ENCODE results near the gene SS18L1.
"Not testable (repeated sequence)": the region's sequence is repeated elsewhere in the genome, so short reads cannot be mapped to it uniquely, and the experiment has no call there.

Gene SS18L1, protein sequence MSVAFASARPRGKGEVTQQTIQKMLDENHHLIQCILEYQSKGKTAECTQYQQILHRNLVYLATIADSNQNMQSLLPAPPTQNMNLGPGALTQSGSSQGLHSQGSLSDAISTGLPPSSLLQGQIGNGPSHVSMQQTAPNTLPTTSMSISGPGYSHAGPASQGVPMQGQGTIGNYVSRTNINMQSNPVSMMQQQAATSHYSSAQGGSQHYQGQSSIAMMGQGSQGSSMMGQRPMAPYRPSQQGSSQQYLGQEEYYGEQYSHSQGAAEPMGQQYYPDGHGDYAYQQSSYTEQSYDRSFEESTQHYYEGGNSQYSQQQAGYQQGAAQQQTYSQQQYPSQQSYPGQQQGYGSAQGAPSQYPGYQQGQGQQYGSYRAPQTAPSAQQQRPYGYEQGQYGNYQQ

GRCh38 chr20:62143081-62143956 is at the start of gene SS18L1, which contains the start of gene PSMA7:
Gene SS18L1, plus strand, starts transcription at chr20:62143769. Its CDS starts 52 bp downstream, at chr20:62143821.
Gene PSMA7, minus strand, starts transcription at chr20:62143394. Its CDS starts 91 bp downstream, at chr20:62143303.
- FAIRE-seq: no peak

DNA sequence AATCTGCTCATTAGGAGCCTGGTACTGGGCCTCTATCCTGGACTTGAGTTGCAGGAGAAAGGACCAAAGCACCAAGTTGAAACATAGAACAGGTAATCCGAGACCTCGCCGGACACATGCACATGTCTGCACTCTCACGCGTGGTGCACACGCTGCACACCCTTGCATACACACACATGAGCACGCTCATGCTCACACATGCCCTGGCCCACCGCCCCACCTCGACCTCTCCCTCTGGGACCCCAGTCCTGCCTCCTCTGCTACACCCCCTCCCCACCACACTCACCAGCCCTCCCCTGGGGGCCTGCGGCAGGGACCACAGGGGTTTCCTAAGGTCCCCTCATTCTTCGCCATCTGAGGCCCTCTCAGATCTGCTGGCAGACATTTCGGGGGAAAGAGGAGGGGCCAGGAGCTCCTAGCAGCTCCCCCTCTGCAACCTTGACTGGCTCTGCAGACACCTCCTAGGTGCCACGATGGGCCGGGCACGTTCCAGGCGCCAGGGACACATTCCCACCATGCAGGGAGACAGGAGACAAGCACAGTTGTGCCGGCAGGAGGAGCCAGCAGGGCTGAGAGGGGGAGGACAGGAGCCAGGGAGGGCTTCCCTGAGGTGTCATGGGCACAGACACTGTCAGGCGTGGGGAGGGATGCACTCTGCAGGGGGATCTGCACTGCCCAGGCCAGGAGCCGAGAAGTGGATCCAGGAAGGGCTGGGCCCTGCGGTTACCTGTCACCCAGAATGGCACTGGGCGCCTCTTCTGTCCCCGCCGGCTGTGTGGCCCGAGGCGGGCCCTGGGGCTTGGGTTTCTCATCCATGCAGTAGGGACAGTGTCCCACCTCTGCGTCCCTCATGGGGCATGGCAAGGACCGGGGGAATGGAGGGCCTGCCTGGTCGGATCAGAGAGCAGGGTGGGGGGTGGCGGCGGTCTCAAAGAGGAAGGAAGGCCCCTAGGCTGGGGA is 46.9 kb upstream of the SS18L1 start:
- no peak for FAIRE-seq

- FAIRE-seq: no peak
These were observed 45.6 kb upstream of the SS18L1 start for GRCh38 chr20:62097881-62098407.

DNA sequence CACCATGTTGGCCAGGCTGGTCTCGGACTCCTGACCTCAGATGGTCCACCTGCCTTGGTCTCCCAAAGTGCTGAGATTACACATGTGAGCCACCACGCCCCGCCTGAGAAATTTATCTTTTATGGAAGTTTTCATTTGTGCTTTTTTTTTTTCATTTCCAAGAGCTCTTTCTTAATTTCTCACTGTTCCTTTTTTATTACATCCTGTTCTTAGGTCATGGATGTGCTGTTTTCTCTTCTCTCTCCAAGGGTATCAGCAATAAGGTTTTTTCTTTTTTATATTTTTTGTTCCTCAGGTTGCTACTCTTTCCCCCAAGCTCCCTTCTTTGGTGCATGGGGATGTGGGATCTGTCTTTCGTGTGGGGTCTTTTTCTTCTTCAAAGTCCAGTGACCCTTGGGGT is 42.5 kb upstream of the SS18L1 start:
- no peak for FAIRE-seq

DNA sequence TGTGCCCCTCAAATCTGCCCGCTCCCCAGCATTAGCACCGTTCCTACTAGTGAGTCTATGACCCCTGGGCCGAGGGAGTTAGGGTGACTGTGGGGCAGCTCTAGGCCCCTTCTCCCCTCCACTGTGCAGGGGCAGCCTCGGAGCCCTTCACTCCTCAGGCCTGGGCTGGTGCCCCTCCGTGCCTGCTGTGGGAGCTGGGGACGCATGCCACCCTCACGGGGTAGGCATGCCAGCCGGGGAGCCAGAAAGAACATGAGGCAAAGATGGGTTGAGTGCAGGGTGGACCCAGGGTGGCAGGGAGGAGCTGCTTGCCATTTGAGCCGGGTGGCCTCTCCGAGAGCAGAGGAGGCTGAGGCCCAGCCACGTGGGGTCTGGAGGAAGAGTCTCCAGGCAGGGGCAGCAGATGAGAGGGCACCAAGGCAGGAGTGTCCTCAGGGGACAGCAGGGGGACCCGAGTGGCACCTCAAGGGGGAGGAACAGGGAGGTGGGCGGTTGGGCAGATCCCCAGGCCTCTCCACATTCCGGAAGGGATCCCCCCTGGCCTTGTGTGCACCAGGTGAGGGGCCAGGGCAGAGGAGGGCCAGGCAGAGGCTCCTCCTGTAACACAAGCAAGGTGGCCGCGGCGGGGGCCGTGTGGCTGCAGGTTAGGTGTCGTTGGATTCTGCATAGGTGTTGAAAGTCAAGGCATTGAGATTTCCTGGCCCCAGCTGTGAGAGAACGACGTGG is 39.9 kb upstream of the SS18L1 start:
- no peak for FAIRE-seq

- FAIRE-seq: no peak
These were observed 39.3 kb upstream of the SS18L1 start for GRCh38 chr20:62104234-62104789.

DNA sequence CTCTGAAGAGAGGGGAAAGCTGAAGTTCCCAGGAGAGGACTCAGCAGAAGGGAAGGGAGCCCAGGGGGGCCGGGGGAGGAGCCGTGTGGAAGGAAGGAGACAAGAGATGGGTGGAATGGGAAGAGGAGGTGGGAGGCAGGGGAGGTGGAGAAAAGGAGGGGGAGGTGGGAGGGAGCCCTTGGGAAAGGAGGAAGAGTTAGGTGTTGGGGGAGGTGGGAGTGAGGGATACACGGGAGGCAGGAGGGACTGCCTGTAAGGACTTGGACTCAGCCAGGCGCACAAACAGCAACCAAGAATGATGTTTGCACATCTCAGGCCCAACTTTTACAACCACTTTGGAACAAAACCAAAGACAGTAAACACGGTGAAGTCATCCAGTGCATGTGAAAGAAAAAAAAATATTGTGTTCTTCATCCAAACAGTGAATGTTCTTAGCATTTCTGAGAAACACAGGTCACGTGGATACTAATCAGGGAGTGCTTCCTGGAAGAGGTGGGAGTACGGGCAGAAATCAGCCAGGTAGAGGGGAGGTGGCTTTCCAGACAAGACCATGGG is 38.7 kb upstream of the SS18L1 start:
- no peak for FAIRE-seq

GRCh38 chr20:62105592-62105991 is 38.0 kb upstream of the SS18L1 start:
- FAIRE-seq: no peak

- FAIRE-seq: no peak
These were observed 32.4 kb upstream of the SS18L1 start for GRCh38 chr20:62111148-62111547.

GRCh38 chr20:62112368-62112767 is 31.2 kb upstream of the SS18L1 start:
- no peak for FAIRE-seq

DNA sequence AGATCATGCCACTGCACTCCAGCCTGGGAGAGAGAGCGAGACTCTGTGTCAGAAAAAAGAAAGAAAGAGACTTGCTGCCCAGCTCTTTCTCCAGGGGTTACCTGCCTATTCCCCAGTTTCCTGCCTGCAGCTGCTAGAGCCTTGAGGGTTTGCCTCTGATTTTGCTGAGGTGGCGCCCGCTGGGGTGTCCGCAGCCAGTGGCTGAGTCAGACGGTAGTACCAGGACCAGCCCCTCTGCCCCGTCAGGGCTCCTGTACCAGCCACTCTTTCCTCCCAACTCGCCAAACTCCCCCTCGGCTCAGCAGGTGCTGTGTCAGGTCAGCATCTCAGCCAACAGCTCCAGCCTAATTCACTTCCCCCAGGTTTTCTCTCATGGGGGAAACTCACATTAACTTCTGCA is 28.7 kb upstream of the SS18L1 start:
- FAIRE-seq: no peak

DNA sequence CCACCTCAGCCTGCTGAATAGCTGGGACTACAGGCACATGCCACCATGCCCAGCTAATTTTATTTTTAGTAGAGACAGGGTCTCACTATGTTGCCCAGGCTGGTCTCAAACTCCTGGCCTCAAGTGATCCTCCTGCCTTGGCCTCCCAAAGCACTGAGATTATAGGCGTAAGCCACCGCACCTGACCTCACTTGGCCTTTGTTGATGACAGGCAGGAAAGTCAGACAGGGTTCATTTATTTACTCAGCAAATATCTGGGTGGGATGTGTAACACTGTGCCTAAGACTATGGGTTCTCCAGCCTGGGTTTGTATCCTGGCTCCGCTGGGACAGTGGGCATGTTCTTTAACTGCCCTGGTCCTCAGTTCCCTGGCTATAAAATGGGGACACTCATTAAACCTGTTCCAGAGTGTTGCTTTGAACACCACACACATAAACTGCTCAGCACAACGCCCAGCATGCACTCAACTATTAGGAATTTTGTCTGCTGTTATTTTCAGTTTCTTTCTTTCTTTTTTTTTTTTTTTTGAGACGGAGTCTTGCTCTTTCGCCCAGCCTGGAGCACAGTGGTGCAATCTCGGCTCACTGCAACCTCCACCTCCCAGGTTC is 27.7 kb upstream of the SS18L1 start:
- not testable (repeated sequence) for FAIRE-seq

DNA sequence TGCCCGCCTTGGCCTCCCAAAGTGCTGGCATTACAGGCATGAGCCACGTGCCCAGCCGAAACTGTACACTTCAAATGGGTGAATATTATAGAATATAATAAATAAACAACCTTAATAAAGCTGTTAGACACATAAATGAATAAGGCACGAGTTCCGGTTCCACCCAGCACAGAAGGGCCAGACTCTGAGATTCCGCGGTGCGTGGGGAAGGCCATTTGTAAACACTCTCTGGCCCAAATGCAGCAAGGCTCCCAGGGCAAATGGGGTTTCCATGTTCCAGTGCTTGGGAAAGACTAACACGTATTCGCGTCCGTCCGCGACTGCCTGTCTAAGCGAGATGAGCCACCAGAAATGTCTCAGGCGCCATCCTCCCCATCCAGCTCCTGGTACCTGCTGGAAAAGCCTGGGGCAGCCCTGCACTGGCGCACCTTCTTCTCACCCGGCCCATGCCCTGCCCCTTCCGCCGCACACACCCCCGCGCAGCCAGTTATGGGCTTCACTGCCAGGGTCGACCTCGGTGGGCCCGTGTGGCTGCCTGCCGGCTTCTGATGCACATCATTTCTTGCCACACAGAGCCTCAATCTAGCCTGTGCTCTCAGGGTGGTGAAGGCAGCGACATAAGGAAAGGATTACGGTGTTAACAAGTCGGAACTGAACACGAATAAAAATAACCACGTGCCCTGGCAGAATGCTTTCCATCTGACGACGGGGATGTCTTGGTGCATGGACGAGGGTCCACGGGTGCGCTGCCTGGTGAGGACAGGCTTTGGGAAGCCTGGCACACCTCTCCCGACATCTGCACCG is 26.8 kb upstream of the SS18L1 start:
- FAIRE-seq: no peak

DNA sequence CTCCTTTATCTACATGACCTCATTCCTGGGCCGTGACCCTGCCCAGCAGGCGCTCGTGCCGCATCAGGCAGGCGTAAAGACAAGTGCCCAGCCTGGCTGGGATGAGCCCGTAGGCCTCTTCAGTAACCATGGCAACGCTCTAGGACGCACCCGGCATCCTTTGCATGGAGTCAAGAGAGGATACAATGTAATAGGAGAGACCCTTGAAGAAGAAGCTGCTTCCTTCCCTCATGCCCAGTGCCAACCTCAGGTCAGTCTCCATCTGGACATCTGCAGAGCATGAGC is 26.3 kb upstream of the SS18L1 start:
- FAIRE-seq: no peak

GRCh38 chr20:62117658-62118057 is 25.9 kb upstream of the SS18L1 start:
- FAIRE-seq: no peak

GRCh38 chr20:62118113-62119043 is 25.2 kb upstream of the SS18L1 start:
- no peak for FAIRE-seq

DNA sequence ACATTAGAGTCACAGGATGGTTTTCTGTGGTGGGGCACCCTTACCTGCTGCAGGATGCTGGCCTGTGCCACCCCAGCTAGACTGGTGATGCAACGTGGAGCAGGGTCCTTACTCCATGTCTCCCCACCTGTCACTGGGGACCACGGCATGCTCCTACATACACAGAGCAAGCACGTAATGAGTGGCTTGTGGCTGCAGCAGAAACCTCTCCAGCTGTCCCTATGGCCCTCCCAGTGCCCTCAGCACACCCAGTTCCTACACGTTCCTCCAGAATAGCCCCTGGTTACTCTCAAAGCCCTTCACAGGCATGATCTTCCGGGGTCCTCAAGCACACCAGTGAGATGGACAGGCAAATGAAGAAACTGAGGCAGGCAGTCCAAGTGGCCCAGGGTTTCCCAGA is 24.5 kb upstream of the SS18L1 start:
- no peak for FAIRE-seq

DNA sequence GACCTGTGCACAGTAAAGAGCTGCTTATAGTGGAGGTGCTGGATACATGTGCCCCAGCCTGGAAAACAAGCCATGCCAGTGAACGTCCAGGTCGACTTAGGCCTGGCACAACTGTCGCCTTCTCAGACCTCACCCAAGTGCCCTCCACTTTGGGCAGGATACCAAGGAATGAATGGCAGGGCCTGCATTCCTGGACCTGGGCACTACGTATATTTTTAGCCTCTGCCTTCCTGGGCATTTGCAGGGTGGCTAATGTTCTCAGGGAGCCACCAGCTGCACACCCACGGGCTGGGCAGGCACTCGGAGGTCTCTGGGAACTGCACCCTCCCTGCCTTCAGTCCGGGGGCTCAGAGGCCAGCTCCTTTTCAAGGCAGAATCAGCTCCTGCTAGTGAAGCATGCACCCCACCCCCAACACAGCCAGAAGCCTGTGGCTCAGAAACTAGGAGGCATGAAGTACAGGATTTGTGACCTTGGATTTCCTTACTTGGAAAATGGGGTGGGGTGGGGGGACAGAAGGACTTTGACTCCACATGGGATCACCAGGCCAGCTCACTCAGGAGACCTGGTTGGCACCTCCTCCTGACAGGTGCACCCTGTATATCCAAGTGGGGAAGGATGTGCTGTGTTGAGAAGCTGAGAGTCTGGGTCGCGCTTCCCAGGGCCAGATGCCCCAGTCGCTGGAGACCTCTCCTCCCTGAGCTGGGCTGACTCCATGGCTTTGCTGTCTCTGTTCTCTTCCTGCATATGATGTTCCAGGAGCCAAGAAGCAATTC is 23.8 kb upstream of the SS18L1 start:
- FAIRE-seq: no peak
